DOHH2 (cell line): ENCODE measurements around the gene VLDLR.

Experiments
- H3F3A ChIP-seq: fragments of 200-600 bp; sonication (generic), shearing (Covaris generic); 2 replicates; pipeline ENCODE4 v1.6.0; 2016; ENCODE audit warnings: antibody characterized with exemption, mild to moderate bottlenecking; ENCODE audit not compliant: control insufficient read depth, insufficient read depth
- H3K27ac ChIP-seq: fragments of 200-600 bp; sonication (generic); 2 replicates; pipeline ENCODE4 v1.5.1; 2014; ENCODE audit warnings: low read depth, mild to moderate bottlenecking, low read length, moderate library complexity
- H3K27me3 ChIP-seq: fragments of 200-600 bp; sonication (generic); 2 replicates; pipeline ENCODE4 v1.6.1; 2014; ENCODE audit warnings: mild to moderate bottlenecking, low read length, mixed read lengths; ENCODE audit not compliant: control insufficient read depth
- H3K36me3 ChIP-seq: fragments of 200-600 bp; sonication (generic); 2 replicates; pipeline ENCODE4 v1.6.1; 2014; ENCODE audit warnings: mild to moderate bottlenecking, low read length, moderate library complexity, mixed read lengths; ENCODE audit not compliant: control insufficient read depth
- H3K4me1 ChIP-seq: fragments of 200-600 bp; sonication (generic); 2 replicates; pipeline ENCODE4 v1.6.1; 2014; ENCODE audit warnings: mild to moderate bottlenecking, low read length, mixed read lengths; ENCODE audit not compliant: control insufficient read depth
- H3K4me2 ChIP-seq: fragments of 200-600 bp; sonication (generic); 2 replicates; pipeline ENCODE4 v1.6.0; 2014; ENCODE audit warnings: mild to moderate bottlenecking, low read length, moderate library complexity
- H3K4me3 ChIP-seq: fragments of 200-600 bp; sonication (generic); 2 replicates; pipeline ENCODE4 v1.5.1; 2014; ENCODE audit warnings: mild to moderate bottlenecking, low read length, mixed read lengths
- H3K79me2 ChIP-seq: fragments of 200-600 bp; sonication (generic); 2 replicates; pipeline ENCODE4 v1.6.1; 2014; ENCODE audit warnings: mild to moderate bottlenecking, low read length, mixed read lengths; ENCODE audit not compliant: control insufficient read depth
- H3K9me2 ChIP-seq: fragments of 200-600 bp; sonication (generic); replicated peaks from 2 replicates; pipeline ENCODE4 v1.6.1; 2014; ENCODE audit warnings: mild to moderate bottlenecking, low read length, mixed read lengths; ENCODE audit not compliant: control insufficient read depth
- H3K9me3 ChIP-seq: fragments of 200-600 bp; sonication (generic); 2 replicates; pipeline ENCODE4 v1.6.1; 2014; ENCODE audit warnings: antibody characterized with exemption, low read length, mixed read lengths; ENCODE audit not compliant: control insufficient read depth, insufficient read depth
- H4K20me1 ChIP-seq: fragments of 200-600 bp; sonication (generic); 2 replicates; pipeline ENCODE4 v1.6.0; 2014; ENCODE audit warnings: low read depth, mild to moderate bottlenecking, antibody characterized with exemption, low read length, moderate library complexity; ENCODE audit not compliant: control insufficient read depth, insufficient read depth
- EZH2phosphoT487 ChIP-seq: fragments of 200-600 bp; sonication (generic); IDR thresholded peaks from 2 replicates; pipeline ENCODE4 v1.6.1; 2017; ENCODE audit warnings: borderline replicate concordance, mild to moderate bottlenecking, antibody characterized with exemption, low read length, moderate library complexity, mixed read lengths
- TF ChIP-seq, protein P1 (sequence below): fragments of 200-600 bp; sonication (generic); IDR thresholded peaks from one replicate; pipeline ENCODE4 v1.5.1; 2014; ENCODE audit warnings: antibody characterized with exemption, mild to moderate bottlenecking, low read depth, low read length; ENCODE audit not compliant: poor library complexity, severe bottlenecking

Gene VLDLR

DNA sequence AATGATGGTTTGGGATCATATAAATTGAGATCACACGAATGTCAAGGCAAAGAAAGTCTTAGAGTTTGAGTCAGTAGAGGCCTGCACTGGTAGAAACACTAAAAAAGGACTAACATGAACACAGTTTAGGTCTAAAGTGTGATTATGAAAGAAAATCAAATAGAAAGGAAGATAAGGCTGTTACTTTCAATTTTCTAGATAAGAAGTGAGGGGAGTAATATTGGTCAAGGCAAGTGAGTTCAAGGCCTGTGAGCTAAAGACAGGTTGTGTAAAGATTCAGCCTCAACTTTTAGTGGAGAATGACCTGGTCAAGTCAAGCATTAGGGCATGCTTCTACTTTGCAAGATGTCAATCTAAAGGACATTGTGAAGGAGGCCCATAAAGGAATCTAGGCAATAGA lies 19.0 kb downstream of the VLDLR start:
- Histone ChIP-seq H3K9me2 (no peaks in the 10 kb centered on the region), H4K20me1 (no peaks in the 10 kb centered on the region), H3K4me3 (no peak overlapping the region), H3K36me3 (no peaks in the 10 kb centered on the region; the same call in 1 of the 2 replicates), H3F3A (no peaks in the 10 kb centered on the region), H3K27me3 (no peaks in the 10 kb centered on the region), H3K27ac (no peak overlapping the region), H3K4me2 (no peak overlapping the region), H3K4me1 (peaks cover 2% of the 10 kb centered on the region; the same call in 1 of the 2 replicates), H3K9me3 (no peaks in the 10 kb centered on the region), H3K79me2 (no peaks in the 10 kb centered on the region)
- no peak for TF ChIP-seq EZH2phosphoT487
- TF ChIP-seq, protein P1, sequence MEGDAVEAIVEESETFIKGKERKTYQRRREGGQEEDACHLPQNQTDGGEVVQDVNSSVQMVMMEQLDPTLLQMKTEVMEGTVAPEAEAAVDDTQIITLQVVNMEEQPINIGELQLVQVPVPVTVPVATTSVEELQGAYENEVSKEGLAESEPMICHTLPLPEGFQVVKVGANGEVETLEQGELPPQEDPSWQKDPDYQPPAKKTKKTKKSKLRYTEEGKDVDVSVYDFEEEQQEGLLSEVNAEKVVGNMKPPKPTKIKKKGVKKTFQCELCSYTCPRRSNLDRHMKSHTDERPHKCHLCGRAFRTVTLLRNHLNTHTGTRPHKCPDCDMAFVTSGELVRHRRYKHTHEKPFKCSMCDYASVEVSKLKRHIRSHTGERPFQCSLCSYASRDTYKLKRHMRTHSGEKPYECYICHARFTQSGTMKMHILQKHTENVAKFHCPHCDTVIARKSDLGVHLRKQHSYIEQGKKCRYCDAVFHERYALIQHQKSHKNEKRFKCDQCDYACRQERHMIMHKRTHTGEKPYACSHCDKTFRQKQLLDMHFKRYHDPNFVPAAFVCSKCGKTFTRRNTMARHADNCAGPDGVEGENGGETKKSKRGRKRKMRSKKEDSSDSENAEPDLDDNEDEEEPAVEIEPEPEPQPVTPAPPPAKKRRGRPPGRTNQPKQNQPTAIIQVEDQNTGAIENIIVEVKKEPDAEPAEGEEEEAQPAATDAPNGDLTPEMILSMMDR: no peak

GRCh38 chr9:2641033-2641432 lies 19.4 kb downstream of the VLDLR start:
- no peaks in the 10 kb centered on the region for H3F3A ChIP-seq
- TF ChIP-seq EZH2phosphoT487: no peak
- TF ChIP-seq, protein P1: no peak

GRCh38 chr9:2642068-2642467 lies 20.5 kb downstream of the VLDLR start:
- H3K79me2 ChIP-seq: no peaks in the 10 kb centered on the region
- no peaks in the 10 kb centered on the region for H4K20me1 ChIP-seq
- H3K4me3 ChIP-seq: no peak overlapping the region
- H3K36me3 ChIP-seq: no peaks in the 10 kb centered on the region; the same call in 1 of the 2 replicates
- peaks cover 3% of the 10 kb centered on the region; the same call in 1 of the 2 replicates for H3K4me1 ChIP-seq
- H3K27ac ChIP-seq: no peak overlapping the region
- no peaks in the 10 kb centered on the region for H3K9me3 ChIP-seq
- H3K9me2 ChIP-seq: no peaks in the 10 kb centered on the region
- H3K27me3 ChIP-seq: no peaks in the 10 kb centered on the region
- H3K4me2 ChIP-seq: no peak overlapping the region
- no peaks in the 10 kb centered on the region for H3F3A ChIP-seq
- TF ChIP-seq EZH2phosphoT487: no peak

More at GRCh38 chr9:2641033-2641432, 19.4 kb downstream of the VLDLR start:
- Histone ChIP-seq H4K20me1 (no peaks in the 10 kb centered on the region), H3K79me2 (no peaks in the 10 kb centered on the region), H3K9me2 (no peaks in the 10 kb centered on the region), H3K27me3 (no peaks in the 10 kb centered on the region), H3K4me1 (peaks cover 3% of the 10 kb centered on the region; the same call in 1 of the 2 replicates), H3K9me3 (no peaks in the 10 kb centered on the region), H3K4me2 (no peak overlapping the region), H3K36me3 (no peaks in the 10 kb centered on the region; the same call in 1 of the 2 replicates), H3K4me3 (no peak overlapping the region), H3K27ac (no peak overlapping the region)

GRCh38 chr9:2645569-2645968 lies 24.0 kb downstream of the VLDLR start:
- TF ChIP-seq EZH2phosphoT487: no peak
- TF ChIP-seq, protein P1: no peak
- Histone ChIP-seq H3K9me3 (no peaks in the 10 kb centered on the region), H3K4me2 (no peak overlapping the region), H3K27ac (no peak overlapping the region), H3K27me3 (no peaks in the 10 kb centered on the region), H4K20me1 (no peaks in the 10 kb centered on the region), H3K4me1 (peaks cover 3% of the 10 kb centered on the region; the same call in 1 of the 2 replicates), H3K36me3 (no peaks in the 10 kb centered on the region; the same call in 1 of the 2 replicates), H3F3A (no peaks in the 10 kb centered on the region), H3K9me2 (no peaks in the 10 kb centered on the region), H3K79me2 (no peaks in the 10 kb centered on the region), H3K4me3 (no peak overlapping the region)
